A549 (cell line): Measurements from ENCODE around the gene FBN3.

ENCODE experiments used
- JUNB ChIP-seq: fragments of >200 bp; sonication (Bioruptor Twin); formaldehyde crosslinking; IDR thresholded peaks from 2 replicates; pipeline ENCODE4 v1.6.1; 2016
- MAFK ChIP-seq: fragments of 450-650 bp; IDR thresholded peaks from 2 replicates; pipeline ENCODE4 v1.6.1; 2014; ENCODE audit not compliant: partially characterized antibody
- TF ChIP-seq, protein P1 (sequence below): fragments of >200 bp; sonication (Bioruptor Twin); formaldehyde crosslinking; IDR thresholded peaks from 3 replicates; pipeline ENCODE4 v1.5.1; 2016

- TF ChIP-seq, protein P1, sequence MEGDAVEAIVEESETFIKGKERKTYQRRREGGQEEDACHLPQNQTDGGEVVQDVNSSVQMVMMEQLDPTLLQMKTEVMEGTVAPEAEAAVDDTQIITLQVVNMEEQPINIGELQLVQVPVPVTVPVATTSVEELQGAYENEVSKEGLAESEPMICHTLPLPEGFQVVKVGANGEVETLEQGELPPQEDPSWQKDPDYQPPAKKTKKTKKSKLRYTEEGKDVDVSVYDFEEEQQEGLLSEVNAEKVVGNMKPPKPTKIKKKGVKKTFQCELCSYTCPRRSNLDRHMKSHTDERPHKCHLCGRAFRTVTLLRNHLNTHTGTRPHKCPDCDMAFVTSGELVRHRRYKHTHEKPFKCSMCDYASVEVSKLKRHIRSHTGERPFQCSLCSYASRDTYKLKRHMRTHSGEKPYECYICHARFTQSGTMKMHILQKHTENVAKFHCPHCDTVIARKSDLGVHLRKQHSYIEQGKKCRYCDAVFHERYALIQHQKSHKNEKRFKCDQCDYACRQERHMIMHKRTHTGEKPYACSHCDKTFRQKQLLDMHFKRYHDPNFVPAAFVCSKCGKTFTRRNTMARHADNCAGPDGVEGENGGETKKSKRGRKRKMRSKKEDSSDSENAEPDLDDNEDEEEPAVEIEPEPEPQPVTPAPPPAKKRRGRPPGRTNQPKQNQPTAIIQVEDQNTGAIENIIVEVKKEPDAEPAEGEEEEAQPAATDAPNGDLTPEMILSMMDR: no peak
- TF ChIP-seq JUNB (no peak), MAFK (no peak)
Measured at GRCh38 chr19:8148088-8148409, 1.3 kb downstream of the FBN3 start.
